Measurements from ENCODE around the gene TRMT10B.

- TF ChIP-seq POLR2A (IDR thresholded peaks at IDR 0.05; ENCODE audit: low read depth, low read length), result no peak
- no peak for TF ChIP-seq TAF1 (IDR thresholded peaks at IDR 0.05; ENCODE audit: low read depth, low read length)
- TF ChIP-seq POLR2AphosphoS5 (IDR thresholded peaks at IDR 0.05; ENCODE audit: low read depth, low read length), result no peak
- TF ChIP-seq SPI1 (IDR thresholded peaks at IDR 0.05; ENCODE audit: low read depth, low read length), result no peak
- TF ChIP-seq PAX5 (IDR thresholded peaks at IDR 0.05; ENCODE audit: insufficient read depth, low read length, severe bottlenecking), result no peak
Observed at GRCh38 chr9:37740631-37741328, 12.8 kb upstream of the TRMT10B start.

Measured in GM12891 (cell line).